GM12875 (cell line): Measurements from ENCODE around the gene LSR.

ENCODE experiments used
- H3K4me3 ChIP-seq: one replicate; pipeline ENCODE4 v1.5.1; 2011; ENCODE audit warnings: low read depth, low read length, control low read depth
- TF ChIP-seq, protein P1 (sequence below): IDR thresholded peaks from 2 replicates; pipeline ENCODE4 v1.5.1; 2011; ENCODE audit warnings: low read depth, mild to moderate bottlenecking, control low read depth, inconsistent platforms, low read length, moderate library complexity, borderline replicate concordance; ENCODE audit not compliant: insufficient read depth

LSR gene

GRCh38 chr19:35260694-35261304 lies 12.0 kb downstream of the LSR start:
- TF ChIP-seq, protein P1, sequence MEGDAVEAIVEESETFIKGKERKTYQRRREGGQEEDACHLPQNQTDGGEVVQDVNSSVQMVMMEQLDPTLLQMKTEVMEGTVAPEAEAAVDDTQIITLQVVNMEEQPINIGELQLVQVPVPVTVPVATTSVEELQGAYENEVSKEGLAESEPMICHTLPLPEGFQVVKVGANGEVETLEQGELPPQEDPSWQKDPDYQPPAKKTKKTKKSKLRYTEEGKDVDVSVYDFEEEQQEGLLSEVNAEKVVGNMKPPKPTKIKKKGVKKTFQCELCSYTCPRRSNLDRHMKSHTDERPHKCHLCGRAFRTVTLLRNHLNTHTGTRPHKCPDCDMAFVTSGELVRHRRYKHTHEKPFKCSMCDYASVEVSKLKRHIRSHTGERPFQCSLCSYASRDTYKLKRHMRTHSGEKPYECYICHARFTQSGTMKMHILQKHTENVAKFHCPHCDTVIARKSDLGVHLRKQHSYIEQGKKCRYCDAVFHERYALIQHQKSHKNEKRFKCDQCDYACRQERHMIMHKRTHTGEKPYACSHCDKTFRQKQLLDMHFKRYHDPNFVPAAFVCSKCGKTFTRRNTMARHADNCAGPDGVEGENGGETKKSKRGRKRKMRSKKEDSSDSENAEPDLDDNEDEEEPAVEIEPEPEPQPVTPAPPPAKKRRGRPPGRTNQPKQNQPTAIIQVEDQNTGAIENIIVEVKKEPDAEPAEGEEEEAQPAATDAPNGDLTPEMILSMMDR, result no peak
- H3K4me3 ChIP-seq, result no peak overlapping the region

GRCh38 chr19:35261356-35262100 lies 12.7 kb downstream of the LSR start:
- no peak overlapping the region for H3K4me3 ChIP-seq
- TF ChIP-seq, protein P1, result no peak

GRCh38 chr19:35262101-35262761 lies 13.4 kb downstream of the LSR start:
- TF ChIP-seq, protein P1, result no peak
- H3K4me3 ChIP-seq, result no peak overlapping the region

- TF ChIP-seq, protein P1, result no peak
Observed at GRCh38 chr19:35264268-35265125, 15.7 kb downstream of the LSR start.

GRCh38 chr19:35265126-35265899 lies 16.5 kb downstream of the LSR start:
- TF ChIP-seq, protein P1, result no peak
- H3K4me3 ChIP-seq, result no peak overlapping the region

More at GRCh38 chr19:35264268-35265125, 15.7 kb downstream of the LSR start:
- H3K4me3 ChIP-seq, result no peak overlapping the region

DNA sequence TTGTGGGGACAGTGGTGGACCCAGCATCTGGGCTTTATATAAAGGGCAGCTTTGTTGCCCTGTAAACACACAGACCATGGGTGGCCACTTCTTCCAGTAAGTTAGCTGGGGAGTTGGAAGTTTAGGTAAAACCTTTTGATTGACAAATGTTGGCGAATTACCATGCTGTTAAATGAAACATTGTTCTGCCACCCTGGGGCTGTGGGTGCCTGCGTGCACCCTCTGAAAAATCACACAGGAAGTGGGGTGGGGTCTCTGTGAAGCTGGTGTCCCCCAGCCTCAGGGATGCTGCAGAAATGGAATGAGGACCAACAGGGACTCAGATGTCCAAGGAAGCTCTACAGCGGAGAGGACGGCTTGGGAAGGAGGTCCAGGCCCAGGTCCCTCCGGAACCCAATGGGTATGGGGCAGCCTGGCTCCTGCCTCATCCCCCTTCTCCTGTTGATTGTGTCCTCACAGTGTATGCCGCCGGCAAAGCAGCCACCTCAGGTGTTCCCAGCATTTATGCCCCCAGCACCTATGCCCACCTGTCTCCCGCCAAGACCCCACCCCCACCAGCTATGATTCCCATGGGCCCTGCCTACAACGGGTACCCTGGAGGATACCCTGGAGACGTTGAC lies 17.2 kb downstream of the LSR start:
- TF ChIP-seq, protein P1, result no peak
- H3K4me3 ChIP-seq, result no peak overlapping the region
